GM23248 (cell line): Measurements from ENCODE around the gene PABPC4L. TPM values are rescaled to one million over a fixed set of nuclear protein-coding genes. Genes with fewer than 3 reads are reported as not detected.
"Not testable (repeated sequence)": the region's sequence is repeated elsewhere in the genome, so short reads cannot be mapped to it uniquely, and the experiment has no call there.

Experiments used
- DNase-seq: peaks from one replicate; pipeline ENCODE4 v3.0.0-alpha.2; 2015
- H2AFZ ChIP-seq: fragments of 200-600 bp; sonication (generic); 2 replicates; pipeline ENCODE4 v1.6.1; 2016; ENCODE audit warnings: antibody characterized with exemption
- H3F3A ChIP-seq: fragments of 200-600 bp; sonication (generic); 2 replicates; pipeline ENCODE4 v1.6.1; 2016; ENCODE audit warnings: mild to moderate bottlenecking, antibody characterized with exemption, mixed run types; ENCODE audit not compliant: insufficient read depth
- H3K27ac ChIP-seq: fragments of 200-600 bp; sonication (generic); 2 replicates; pipeline ENCODE4 v1.5.1; 2016; ENCODE audit warnings: mild to moderate bottlenecking
- H3K27me3 ChIP-seq: fragments of 200-600 bp; sonication (generic); replicated peaks from 2 replicates; pipeline ENCODE4 v1.6.1; 2016; ENCODE audit warnings: mild to moderate bottlenecking; ENCODE audit not compliant: insufficient read depth
- H3K36me3 ChIP-seq: fragments of 200-600 bp; sonication (generic); 2 replicates; pipeline ENCODE4 v1.6.1; 2016; ENCODE audit warnings: low read depth, mild to moderate bottlenecking
- H3K4me1 ChIP-seq: fragments of 200-600 bp; sonication (generic); 2 replicates; pipeline ENCODE4 v1.6.1; 2016; ENCODE audit warnings: mild to moderate bottlenecking; ENCODE audit not compliant: insufficient read depth
- H3K4me2 ChIP-seq: fragments of 200-600 bp; sonication (generic); one replicate; pipeline ENCODE4 v1.6.1; 2016; ENCODE audit warnings: mild to moderate bottlenecking; ENCODE audit not compliant: unreplicated experiment
- H3K4me3 ChIP-seq: fragments of 200-600 bp; sonication (generic); 2 replicates; pipeline ENCODE4 v1.5.1; 2016; ENCODE audit warnings: mild to moderate bottlenecking
- H3K79me2 ChIP-seq: fragments of 200-600 bp; sonication (generic); 2 replicates; pipeline ENCODE4 v1.6.1; 2016; ENCODE audit warnings: mild to moderate bottlenecking; ENCODE audit not compliant: insufficient read depth
- H3K9ac ChIP-seq: fragments of 200-600 bp; sonication (generic); 2 replicates; pipeline ENCODE4 v1.6.1; 2016; ENCODE audit warnings: mild to moderate bottlenecking
- H3K9me2 ChIP-seq: fragments of 200-600 bp; sonication (generic); 2 replicates; pipeline ENCODE4 v1.6.1; 2016; ENCODE audit warnings: mixed run types, mild to moderate bottlenecking, moderate library complexity; ENCODE audit not compliant: insufficient read depth
- H3K9me3 ChIP-seq: fragments of 200-600 bp; sonication (generic); one replicate; pipeline ENCODE4 v1.6.1; 2017; ENCODE audit warnings: low read depth
- H4K20me1 ChIP-seq: fragments of 200-600 bp; sonication (generic); 2 replicates; pipeline ENCODE4 v1.6.0; 2016; ENCODE audit not compliant: insufficient read depth
- EZH2 ChIP-seq: fragments of 200-600 bp; sonication (generic); IDR thresholded peaks from 2 replicates; pipeline ENCODE4 v1.6.1; 2018; ENCODE audit warnings: antibody characterized with exemption, mild to moderate bottlenecking; ENCODE audit not compliant: insufficient read depth, poor library complexity, severe bottlenecking
- EZH2phosphoT487 ChIP-seq: fragments of 200-600 bp; sonication (generic); IDR thresholded peaks from 2 replicates; pipeline ENCODE4 v1.6.1; 2018; ENCODE audit warnings: antibody characterized with exemption, moderate library complexity, mild to moderate bottlenecking, low read depth; ENCODE audit not compliant: insufficient read depth
- WGBS, 2 experiments: methylation state at CpG; one replicate each; pipeline ENCODE4 v1.1.6; 2015 to 2017; ENCODE audit warnings: low lambda C conversion rate in 2 of 2, low coverage in 1 of 2; ENCODE audit errors: missing lambda C conversion rate in 2 of 2; 5-methylcytosine and 5-hydroxymethylcytosine counted together
- in situ Hi-C: fragments of 300-500 bp; cut with MboI; formaldehyde crosslinking; loops from 2 replicates; pipeline ENCODE4 v1.15.0; 2020
- polyA plus RNA-seq: library from polyadenylated mRNA; unstranded; fragments of >200 nt; fragmentation: Nextera tagmentation; extraction: Ambion mirVana; gene quantifications from 2 replicates; pipeline ENCODE4 v1.2.1, GENCODE V29; 2016
- total RNA-seq: library from RNA; depleted of rRNA; stranded (reverse); fragments of >200 nt; shearing (Covaris generic); gene quantifications from 2 replicates; pipeline ENCODE4 v1.2.3, GENCODE V29; 2014

The PABPC4L gene
- total and polyA plus RNA-seq, 2 experiments from 2014 or later: under 0.01 to 0.13 TPM

DNA sequence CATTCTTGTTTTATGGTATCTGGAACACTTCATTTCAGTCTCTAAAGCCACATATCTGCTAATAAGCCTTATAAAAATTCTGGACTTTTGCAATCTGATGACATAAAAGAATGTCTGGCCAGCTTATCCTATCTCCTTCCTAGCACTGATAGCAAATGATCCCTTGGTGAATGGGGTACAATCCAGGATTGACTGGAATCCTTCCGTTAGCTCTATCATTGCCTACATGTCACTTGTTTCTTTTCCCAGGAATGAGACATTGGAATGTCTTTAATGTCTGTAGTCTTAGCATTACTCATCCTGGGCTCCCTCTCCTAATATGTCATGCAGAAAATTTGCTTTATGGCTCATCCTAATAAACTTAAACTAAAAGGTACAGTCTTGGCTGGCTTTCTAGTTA is 14.8 kb upstream of the PABPC4L start:
- no peaks in the 10 kb centered on the region for H3K4me1 ChIP-seq
- in situ Hi-C loops: no loop called here
- TF ChIP-seq EZH2 (no peak), EZH2phosphoT487 (no peak)
- no peaks in the 10 kb centered on the region for H3K9me2 ChIP-seq
- H2AFZ ChIP-seq: no peak overlapping the region
- H3K79me2 ChIP-seq: no peaks in the 10 kb centered on the region
- H3K4me2 ChIP-seq: no peak overlapping the region
- H3K27me3 ChIP-seq: no peaks in the 10 kb centered on the region
- no peaks in the 10 kb centered on the region for H3F3A ChIP-seq
- H3K27ac ChIP-seq: no peak overlapping the region
- no peaks in the 10 kb centered on the region for H4K20me1 ChIP-seq
- H3K9ac ChIP-seq: no peak overlapping the region
- peak; percentile 9 for DNase-seq
- no peaks in the 10 kb centered on the region for H3K36me3 ChIP-seq
- WGBS, 2 experiments: 21 to 25% methylated on average over 1 of the region's 1 CpG
- H3K4me3 ChIP-seq: no peak overlapping the region
- no peaks in the 10 kb centered on the region for H3K9me3 ChIP-seq

DNA sequence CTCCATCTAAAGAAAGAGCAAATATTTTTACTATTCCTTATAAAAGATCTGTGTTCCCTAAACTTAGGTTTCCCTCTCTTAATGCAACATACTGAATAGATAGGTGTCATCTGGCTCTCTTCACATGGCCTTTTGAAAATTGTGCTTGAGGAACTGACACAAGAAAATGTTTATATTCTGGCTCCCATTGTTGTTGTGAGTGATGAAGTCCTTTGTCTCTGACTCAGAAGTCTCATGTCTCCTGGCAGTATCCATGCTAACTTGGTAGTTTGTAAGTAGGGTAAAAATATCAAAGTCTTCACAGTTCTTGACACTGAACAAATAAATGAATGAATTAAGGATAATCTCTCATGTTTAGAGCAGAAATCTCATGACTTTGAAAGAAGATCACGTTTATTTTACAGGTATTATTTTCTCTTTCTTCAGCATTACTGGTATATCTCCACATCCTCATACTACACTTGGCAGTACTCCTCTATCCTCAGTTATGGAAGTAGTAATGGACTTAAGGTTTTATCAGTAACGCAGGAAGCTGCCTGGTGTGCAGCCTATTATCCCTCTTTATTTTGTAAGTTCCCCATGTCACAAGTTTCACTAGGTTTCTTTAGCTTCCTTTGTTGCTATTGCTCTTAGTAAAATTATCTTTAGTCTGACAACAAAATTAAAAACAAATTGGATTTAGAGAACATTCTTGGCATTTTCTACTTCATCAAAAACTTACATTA is 14.2 kb upstream of the PABPC4L start:
- H3K36me3 ChIP-seq: no peaks in the 10 kb centered on the region
- no peak overlapping the region for H3K4me2 ChIP-seq
- no peaks in the 10 kb centered on the region for H3K9me3 ChIP-seq
- no peak overlapping the region for H3K4me3 ChIP-seq
- H3K79me2 ChIP-seq: no peaks in the 10 kb centered on the region
- H3K9ac ChIP-seq: no peak overlapping the region
- no peaks in the 10 kb centered on the region for H3K9me2 ChIP-seq
- no peaks in the 10 kb centered on the region for H3K27me3 ChIP-seq
- H4K20me1 ChIP-seq: no peaks in the 10 kb centered on the region
- in situ Hi-C loops: no loop called here
- no peak for DNase-seq
- 14 to 21% methylated on average over 2 of the region's 2 CpGs for WGBS, 2 experiments
- no peaks in the 10 kb centered on the region for H3K4me1 ChIP-seq
- H2AFZ ChIP-seq: no peak overlapping the region
- H3F3A ChIP-seq: no peaks in the 10 kb centered on the region
- TF ChIP-seq EZH2 (no peak), EZH2phosphoT487 (no peak)
- H3K27ac ChIP-seq: no peak overlapping the region

DNA sequence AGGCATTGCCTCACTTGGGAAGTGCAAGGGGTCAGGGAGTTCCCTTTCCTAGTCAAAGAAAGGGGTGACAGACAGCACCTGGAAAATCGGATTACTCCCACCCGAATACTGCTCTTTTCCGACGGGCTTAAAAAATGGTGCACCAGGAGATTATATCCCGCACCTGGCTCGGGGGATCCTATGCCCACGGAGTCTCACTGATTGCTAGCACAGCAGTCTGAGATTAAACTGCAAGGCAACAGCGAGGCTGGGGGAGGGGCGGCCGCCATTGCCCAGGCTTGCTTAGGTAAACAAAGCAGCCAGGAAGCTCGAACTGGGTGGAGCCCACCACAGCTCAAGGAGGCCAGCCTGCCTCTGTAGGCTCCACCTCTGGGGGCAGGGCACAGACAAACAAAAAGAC is 6.4 kb upstream of the PABPC4L start:
- H2AFZ ChIP-seq, H3K9ac ChIP-seq, H3K36me3 ChIP-seq, H3K4me3 ChIP-seq, H3K27ac ChIP-seq, H3K79me2 ChIP-seq, H3K9me3 ChIP-seq, H3F3A ChIP-seq, H3K9me2 ChIP-seq, DNase-seq, H3K27me3 ChIP-seq, in situ Hi-C loops, H3K4me2 ChIP-seq, H3K4me1 ChIP-seq, H4K20me1 ChIP-seq: not testable (repeated sequence)
- 68 to 69% methylated on average over 11 of the region's 11 CpGs for WGBS, 2 experiments

DNA sequence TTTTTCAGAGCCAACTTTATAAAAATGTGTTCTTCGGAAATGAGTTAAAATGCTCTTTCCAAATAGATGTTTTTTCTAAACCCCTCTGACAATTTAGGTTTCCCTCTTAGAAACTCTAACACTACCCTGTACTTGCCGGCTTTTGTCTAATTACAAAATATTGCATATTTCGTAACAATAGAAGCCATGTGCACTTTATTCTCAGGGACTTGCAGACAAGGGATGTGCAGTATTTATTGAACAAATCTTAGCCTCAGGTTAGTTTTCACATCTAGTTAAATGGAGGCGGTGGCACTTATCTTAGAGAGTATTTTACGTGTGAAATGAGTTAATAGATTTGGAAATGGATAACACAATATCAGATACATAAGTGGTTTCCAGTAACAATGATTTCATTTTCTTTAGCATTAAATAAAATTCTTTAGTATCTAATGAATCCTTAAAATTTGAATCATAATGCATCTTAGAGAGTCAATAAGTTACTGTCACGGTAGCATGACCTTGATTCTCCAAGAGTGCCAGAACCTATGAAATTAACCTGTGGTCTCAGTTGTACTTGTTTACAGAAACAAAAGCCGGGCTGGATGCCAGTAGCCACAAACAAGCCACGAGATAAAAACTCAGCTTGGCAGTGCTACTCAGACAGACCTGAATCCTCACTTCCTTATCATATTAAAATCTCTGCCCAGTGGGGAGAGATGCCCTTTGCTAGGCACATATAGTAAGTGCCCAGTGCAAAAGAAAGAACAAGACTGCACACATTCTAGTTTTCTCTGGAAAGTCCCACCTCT is 772 bp upstream of the PABPC4L start:
- Histone ChIP-seq H4K20me1 (no peaks in the 10 kb centered on the region), H3K27me3 (no peaks in the 10 kb centered on the region; the same call in 1 of the 2 replicates), H3K36me3 (no peaks in the 10 kb centered on the region), H2AFZ (peak overlapping the region; percentile 86), H3F3A (no peaks in the 10 kb centered on the region), H3K4me2 (peak overlapping the region; percentile 65), H3K4me3 (peak overlapping the region; percentile 69), H3K9me3 (no peaks in the 10 kb centered on the region), H3K79me2 (no peaks in the 10 kb centered on the region), H3K4me1 (no peaks in the 10 kb centered on the region), H3K9ac (no peak overlapping the region), H3K27ac (no peak overlapping the region), H3K9me2 (no peaks in the 10 kb centered on the region)
- TF ChIP-seq EZH2: no peak
- TF ChIP-seq EZH2phosphoT487: no peak
- DNase-seq: no peak
- in situ Hi-C loops: no loop called here
- 25 to 26% methylated on average over 8 of the region's 8 CpGs for WGBS, 2 experiments
